Uterus (tissue), 2 donors: ENCODE data around the gene SYNE1.

Source experiments
- POLR2A ChIP-seq, 2 donors: fragments of 450-650 bp; IDR thresholded peaks; one replicate each; pipeline ENCODE4 v1.6.1; 2016; ENCODE audit warnings: antibody characterized with exemption in 2 of 2, mild to moderate bottlenecking in 1 of 2, moderate library complexity in 1 of 2
- TF ChIP-seq, protein P1 (sequence below), 4 experiments: fragments of 200-600 bp in 2 of 4; fragments of 450-650 bp in 2 of 4; sonication (generic) in 2 of 4; IDR thresholded peaks; one replicate each; pipeline ENCODE4 v1.5.1; 2016 to 2019; ENCODE audit warnings: antibody characterized with exemption in 4 of 4, mild to moderate bottlenecking in 2 of 4, moderate library complexity in 1 of 4

DNA sequence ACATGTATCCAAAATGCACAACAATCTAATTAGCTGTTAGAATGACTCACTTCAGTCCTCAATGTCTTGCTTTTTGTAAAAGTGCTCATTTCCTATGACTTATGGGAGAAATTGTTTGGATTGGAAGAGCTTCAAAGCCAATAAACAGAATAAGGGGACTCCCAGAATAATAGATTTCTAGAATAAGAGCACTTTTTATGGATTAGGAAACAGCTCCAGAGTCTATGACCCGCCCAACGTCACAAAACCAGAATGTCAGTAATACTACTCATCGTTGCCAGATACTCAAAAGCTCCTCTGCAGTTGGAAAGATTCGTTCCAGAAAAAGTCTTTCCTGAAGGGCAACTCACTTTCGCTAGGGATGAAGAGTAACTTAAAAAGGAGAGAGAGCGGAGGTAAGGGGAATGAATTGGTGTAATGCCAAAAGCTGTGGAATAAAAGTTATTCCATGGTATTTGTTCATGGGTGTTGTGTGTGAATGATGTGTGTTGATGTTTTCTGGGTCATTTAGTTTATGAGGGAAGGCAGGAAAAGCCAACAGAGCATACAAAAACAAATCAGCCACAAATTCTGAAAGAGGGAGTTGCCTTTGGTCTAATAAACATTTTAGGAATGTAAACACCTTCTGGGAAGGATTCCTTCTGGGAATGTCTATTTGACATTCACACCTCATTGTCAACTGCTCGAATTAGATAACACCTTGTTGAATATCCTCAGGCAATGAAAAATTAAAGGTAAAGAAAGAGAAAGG is 64.6 kb downstream of the SYNE1 start:
- no peak for TF ChIP-seq POLR2A (IDR thresholded peaks at IDR 0.05)
- TF ChIP-seq, protein P1, sequence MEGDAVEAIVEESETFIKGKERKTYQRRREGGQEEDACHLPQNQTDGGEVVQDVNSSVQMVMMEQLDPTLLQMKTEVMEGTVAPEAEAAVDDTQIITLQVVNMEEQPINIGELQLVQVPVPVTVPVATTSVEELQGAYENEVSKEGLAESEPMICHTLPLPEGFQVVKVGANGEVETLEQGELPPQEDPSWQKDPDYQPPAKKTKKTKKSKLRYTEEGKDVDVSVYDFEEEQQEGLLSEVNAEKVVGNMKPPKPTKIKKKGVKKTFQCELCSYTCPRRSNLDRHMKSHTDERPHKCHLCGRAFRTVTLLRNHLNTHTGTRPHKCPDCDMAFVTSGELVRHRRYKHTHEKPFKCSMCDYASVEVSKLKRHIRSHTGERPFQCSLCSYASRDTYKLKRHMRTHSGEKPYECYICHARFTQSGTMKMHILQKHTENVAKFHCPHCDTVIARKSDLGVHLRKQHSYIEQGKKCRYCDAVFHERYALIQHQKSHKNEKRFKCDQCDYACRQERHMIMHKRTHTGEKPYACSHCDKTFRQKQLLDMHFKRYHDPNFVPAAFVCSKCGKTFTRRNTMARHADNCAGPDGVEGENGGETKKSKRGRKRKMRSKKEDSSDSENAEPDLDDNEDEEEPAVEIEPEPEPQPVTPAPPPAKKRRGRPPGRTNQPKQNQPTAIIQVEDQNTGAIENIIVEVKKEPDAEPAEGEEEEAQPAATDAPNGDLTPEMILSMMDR (IDR thresholded peaks at IDR 0.05), result no peak
